HG02870 (cell line): ENCODE measurements around the gene NR1I2.
A peak's percentile ranks its signal among the peaks of the same experiment; 100 is the strongest.

Experiments used
- ATAC-seq: cut with Tn5 transposase; IDR thresholded peaks from one replicate; pipeline ENCODE4 v1.9.1; 2021; ENCODE audit warnings: mild to moderate bottlenecking, moderate library complexity; ENCODE audit not compliant: unreplicated experiment

The NR1I2 gene

GRCh38 chr3:119778811-119779210, 3.1 kb upstream of the NR1I2 start:
- ATAC-seq: no peak

GRCh38 chr3:119779731-119780383, 2.0 kb upstream of the NR1I2 start:
- peak; percentile 53 for ATAC-seq

- ATAC-seq: no peak
Measured at GRCh38 chr3:119782460-119782859, 559 bp downstream of the NR1I2 start.

- ATAC-seq: no peak
Measured at GRCh38 chr3:119783255-119783654, 1.4 kb downstream of the NR1I2 start.

- ATAC-seq: no peak
Measured at GRCh38 chr3:119783883-119784282, 2.0 kb downstream of the NR1I2 start.

GRCh38 chr3:119786409-119786808, 4.5 kb downstream of the NR1I2 start:
- no peak for ATAC-seq

GRCh38 chr3:119790369-119790768, 8.5 kb downstream of the NR1I2 start:
- no peak for ATAC-seq

GRCh38 chr3:119792270-119792669, 10.4 kb downstream of the NR1I2 start:
- ATAC-seq: no peak

- ATAC-seq: no peak
Measured at GRCh38 chr3:119794401-119794800, 12.5 kb downstream of the NR1I2 start.

- ATAC-seq: no peak
Measured at GRCh38 chr3:119794971-119795612, 13.2 kb downstream of the NR1I2 start.

GRCh38 chr3:119795849-119796248, 13.9 kb downstream of the NR1I2 start:
- ATAC-seq: no peak

- no peak for ATAC-seq
Measured at GRCh38 chr3:119796368-119796767, 14.5 kb downstream of the NR1I2 start.

- no peak for ATAC-seq
Measured at GRCh38 chr3:119796785-119797184, 14.9 kb downstream of the NR1I2 start.

GRCh38 chr3:119800844-119801243, 18.9 kb downstream of the NR1I2 start:
- no peak for ATAC-seq

GRCh38 chr3:119808244-119808643, 26.3 kb downstream of the NR1I2 start:
- ATAC-seq: no peak

GRCh38 chr3:119808843-119809242, 26.9 kb downstream of the NR1I2 start:
- ATAC-seq: no peak

GRCh38 chr3:119809249-119810017, 27.5 kb downstream of the NR1I2 start:
- peak; percentile 37 for ATAC-seq

GRCh38 chr3:119810018-119810435, 28.1 kb downstream of the NR1I2 start:
- peak; percentile 76 for ATAC-seq

- ATAC-seq: no peak
Measured at GRCh38 chr3:119812491-119813058, 30.7 kb downstream of the NR1I2 start.

- no peak for ATAC-seq
Measured at GRCh38 chr3:119815716-119816115, 33.8 kb downstream of the NR1I2 start.

- ATAC-seq: no peak
Measured at GRCh38 chr3:119817071-119817470, 35.2 kb downstream of the NR1I2 start.
